UCSD-AML1 (cell line): Measurements from ENCODE around the gene TBL1X.

Experiments used
- DNase-seq: peaks from one replicate; lab custom pipeline; 2025; ENCODE audit not compliant: unreplicated experiment; lab: John Stamatoyannopoulos, UW

The TBL1X gene

GRCh38 chrX:9658409-9658808 is 193.6 kb downstream of the TBL1X start:
- DNase-seq, result no peak

GRCh38 chrX:9659571-9660195 is 194.8 kb downstream of the TBL1X start:
- DNase-seq, result no peak

GRCh38 chrX:9662148-9662547 is 197.3 kb downstream of the TBL1X start:
- DNase-seq, result no peak

GRCh38 chrX:9663216-9663615 is 198.4 kb downstream of the TBL1X start:
- DNase-seq, result no peak

GRCh38 chrX:9664224-9664623 is 199.4 kb downstream of the TBL1X start:
- DNase-seq, result no peak

- no peak for DNase-seq
Measured at GRCh38 chrX:9665113-9665512, 200.3 kb downstream of the TBL1X start.

- DNase-seq, result no peak
Measured at GRCh38 chrX:9668537-9668936, 203.7 kb downstream of the TBL1X start.

- DNase-seq, result no peak
Measured at GRCh38 chrX:9670136-9670814, 205.4 kb downstream of the TBL1X start.

GRCh38 chrX:9671998-9672397 is 207.1 kb downstream of the TBL1X start:
- DNase-seq, result no peak

GRCh38 chrX:9676306-9676705 is 211.4 kb downstream of the TBL1X start:
- no peak for DNase-seq

- DNase-seq, result no peak
Measured at GRCh38 chrX:9676738-9677097, 211.9 kb downstream of the TBL1X start.

GRCh38 chrX:9677098-9677739 is 212.4 kb downstream of the TBL1X start:
- DNase-seq, result no peak

GRCh38 chrX:9678215-9678965 is 213.5 kb downstream of the TBL1X start:
- DNase-seq, result no peak

GRCh38 chrX:9681011-9681410 is 216.2 kb downstream of the TBL1X start:
- DNase-seq, result no peak

GRCh38 chrX:9681422-9681821 is 216.6 kb downstream of the TBL1X start:
- DNase-seq, result no peak

GRCh38 chrX:9682456-9682855 is 217.6 kb downstream of the TBL1X start:
- DNase-seq, result no peak

GRCh38 chrX:9682861-9683260 is 218.0 kb downstream of the TBL1X start:
- DNase-seq, result no peak

- DNase-seq, result no peak
Measured at GRCh38 chrX:9683350-9683749, 218.5 kb downstream of the TBL1X start.

- no peak for DNase-seq
Measured at GRCh38 chrX:9687899-9688298, 223.0 kb downstream of the TBL1X start.

GRCh38 chrX:9688833-9689232 is 224.0 kb downstream of the TBL1X start:
- no peak for DNase-seq

- no peak for DNase-seq
Measured at GRCh38 chrX:9690046-9690445, 225.2 kb downstream of the TBL1X start.
